ENCODE data around the gene CDH12. TPM values are rescaled to one million over a fixed set of nuclear protein-coding genes. Genes with fewer than 3 reads are reported as not detected.

CDH12 gene
- total RNA-seq, 2 donors from 2014 or later, result 0.14 to 1.0 TPM

- TF ChIP-seq POLR2AphosphoS5 (IDR thresholded peaks at IDR 0.05) (no peak), POLR2A (IDR thresholded peaks at IDR 0.05) (no peak), CTCF (IDR thresholded peaks at IDR 0.05) (no peak)
- no peaks in the 10 kb centered on the region for H3K4me1 ChIP-seq (replicated peaks)
- no peak overlapping the region for H3K27ac ChIP-seq
- H3K27me3 ChIP-seq (replicated peaks; ENCODE audit: insufficient read depth), result no peaks in the 10 kb centered on the region
- no peaks in the 10 kb centered on the region for H3K9me3 ChIP-seq
- DNase-seq (ENCODE audit: low spot score), result no peak
- intact Hi-C loops (cut with DNase I), result no loop called here
- no peaks in the 10 kb centered on the region for H3K36me3 ChIP-seq
- H3K4me3 ChIP-seq, result no peak overlapping the region
Observed at GRCh38 chr5:22572941-22573340, 280.2 kb downstream of the CDH12 start.

GRCh38 chr5:22567983-22568382, 285.2 kb downstream of the CDH12 start:
- no peaks in the 10 kb centered on the region for H3K36me3 ChIP-seq
- DNase-seq (ENCODE audit: low spot score), result no peak
- intact Hi-C loops (cut with DNase I), result no loop called here
- H3K4me1 ChIP-seq (replicated peaks), result no peaks in the 10 kb centered on the region
- no peak for TF ChIP-seq CTCF (IDR thresholded peaks at IDR 0.05)
- no peak for TF ChIP-seq POLR2A (IDR thresholded peaks at IDR 0.05)
- no peak for TF ChIP-seq POLR2AphosphoS5 (IDR thresholded peaks at IDR 0.05)
- H3K9me3 ChIP-seq, result no peaks in the 10 kb centered on the region
- H3K4me3 ChIP-seq, result no peak overlapping the region
- H3K27me3 ChIP-seq (replicated peaks; ENCODE audit: insufficient read depth), result no peaks in the 10 kb centered on the region
- H3K27ac ChIP-seq, result no peak overlapping the region

GRCh38 chr5:22560147-22560546, 293.0 kb downstream of the CDH12 start:
- Histone ChIP-seq H3K4me3 (no peak overlapping the region), H3K27ac (no peak overlapping the region), H3K27me3 (replicated peaks; ENCODE audit: insufficient read depth) (no peaks in the 10 kb centered on the region), H3K36me3 (no peaks in the 10 kb centered on the region), H3K9me3 (no peaks in the 10 kb centered on the region), H3K4me1 (replicated peaks) (no peaks in the 10 kb centered on the region)
- DNase-seq (ENCODE audit: low spot score), result no peak
- intact Hi-C loops (cut with DNase I), result no loop called here
- no peak for TF ChIP-seq POLR2A (IDR thresholded peaks at IDR 0.05)
- no peak for TF ChIP-seq POLR2AphosphoS5 (IDR thresholded peaks at IDR 0.05)
- no peak for TF ChIP-seq CTCF (IDR thresholded peaks at IDR 0.05)
- 80% methylated on average over 3 of the region's 3 CpGs for WGBS

- Histone ChIP-seq H3K27me3 (replicated peaks; ENCODE audit: insufficient read depth) (no peaks in the 10 kb centered on the region), H3K4me3 (no peak overlapping the region), H3K36me3 (no peaks in the 10 kb centered on the region), H3K4me1 (replicated peaks) (no peaks in the 10 kb centered on the region), H3K27ac (no peak overlapping the region), H3K9me3 (no peaks in the 10 kb centered on the region)
- intact Hi-C loops (cut with DNase I), result no loop called here
- no peak for DNase-seq (ENCODE audit: low spot score)
- TF ChIP-seq POLR2A (IDR thresholded peaks at IDR 0.05) (no peak), POLR2AphosphoS5 (IDR thresholded peaks at IDR 0.05) (no peak), CTCF (IDR thresholded peaks at IDR 0.05) (no peak)
- WGBS, result 90% methylated on average over 6 of the region's 6 CpGs
Observed at GRCh38 chr5:22557251-22557650, 295.9 kb downstream of the CDH12 start.

GRCh38 chr5:22554475-22554874, 298.7 kb downstream of the CDH12 start:
- Histone ChIP-seq H3K9me3 (no peaks in the 10 kb centered on the region), H3K27ac (no peak overlapping the region), H3K4me3 (no peak overlapping the region), H3K4me1 (replicated peaks) (no peaks in the 10 kb centered on the region), H3K27me3 (replicated peaks; ENCODE audit: insufficient read depth) (no peaks in the 10 kb centered on the region), H3K36me3 (no peaks in the 10 kb centered on the region)
- intact Hi-C loops (cut with DNase I), result no loop called here
- no peak for DNase-seq (ENCODE audit: low spot score)
- no peak for TF ChIP-seq CTCF (IDR thresholded peaks at IDR 0.05)
- TF ChIP-seq POLR2AphosphoS5 (IDR thresholded peaks at IDR 0.05), result no peak
- no peak for TF ChIP-seq POLR2A (IDR thresholded peaks at IDR 0.05)
